AG04449 (cell line): ENCODE measurements around the gene SEMA6C.

Source experiments
- CTCF ChIA-PET: fragments of 350-600 bp; formaldehyde crosslinking; extraction: SDS; loops from one replicate; lab custom pipeline; 2021; ENCODE audit warnings: antibody characterized with exemption; lab: Yijun Ruan, JAX
- POLR2A ChIA-PET: fragments of 400-600, 350-600 bp; formaldehyde crosslinking; extraction: SDS; loops from one replicate; lab custom pipeline; 2020; ENCODE audit warnings: antibody characterized with exemption, inconsistent platforms; lab: Yijun Ruan, JAX
- DNase-seq: peaks from one replicate; pipeline ENCODE4 v3.0.0-alpha.2; 2010; ENCODE audit warnings: low read depth, low spot score
- H3K4me3 ChIP-seq: 2 replicates; pipeline ENCODE4 v1.5.1; 2011; ENCODE audit warnings: low read depth, mild to moderate bottlenecking, control low read depth, low read length
- TF ChIP-seq, protein P1 (sequence below): IDR thresholded peaks from one replicate; pipeline ENCODE4 v1.5.1; 2011; ENCODE audit warnings: mild to moderate bottlenecking, moderate library complexity, low read length, control low read depth, inconsistent platforms; ENCODE audit not compliant: insufficient read depth; ENCODE audit errors: missing control alignments

Gene SEMA6C

DNA sequence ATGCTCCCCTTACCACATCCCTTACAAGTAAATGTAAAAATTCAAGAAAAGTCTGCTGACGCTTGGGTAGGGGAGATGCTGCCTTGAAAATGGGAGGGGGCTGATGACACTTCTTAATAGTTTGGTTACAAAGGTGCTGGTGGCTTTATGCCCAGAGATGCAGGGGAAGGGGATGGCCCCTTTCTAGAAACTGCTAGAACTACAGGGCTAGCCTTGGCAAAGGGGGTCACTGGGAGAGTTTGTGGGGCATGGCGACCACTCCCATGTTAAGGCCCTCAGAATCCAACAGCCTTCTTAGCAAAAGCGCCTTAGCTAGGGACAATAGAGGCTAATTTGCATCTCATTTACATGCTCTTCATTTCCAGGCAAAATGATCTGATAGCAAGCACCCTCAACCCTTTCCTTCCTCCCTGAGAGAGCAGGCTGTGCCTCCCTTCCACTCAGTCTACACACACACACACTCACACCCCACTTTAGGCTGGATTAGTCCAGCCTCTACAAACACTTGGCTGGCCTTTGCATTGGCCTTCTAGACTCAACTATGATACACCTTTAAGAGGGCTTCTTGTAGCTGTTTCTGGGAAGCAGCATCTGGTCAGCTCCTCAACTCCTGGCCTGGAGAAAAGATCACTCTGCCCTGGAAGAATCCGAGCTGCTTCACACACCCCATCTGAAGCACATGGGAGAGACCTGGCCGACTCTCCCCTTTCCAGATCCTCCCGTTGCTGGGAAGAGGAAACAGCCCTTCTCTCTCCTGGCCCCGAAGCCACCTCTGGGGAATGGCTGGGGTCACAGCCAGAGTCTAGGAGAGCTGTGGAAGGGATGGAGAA lies 1.7 kb downstream of the SEMA6C start:
- H3K4me3 ChIP-seq: peak overlapping the region; percentile 80
- TF ChIP-seq, protein P1, sequence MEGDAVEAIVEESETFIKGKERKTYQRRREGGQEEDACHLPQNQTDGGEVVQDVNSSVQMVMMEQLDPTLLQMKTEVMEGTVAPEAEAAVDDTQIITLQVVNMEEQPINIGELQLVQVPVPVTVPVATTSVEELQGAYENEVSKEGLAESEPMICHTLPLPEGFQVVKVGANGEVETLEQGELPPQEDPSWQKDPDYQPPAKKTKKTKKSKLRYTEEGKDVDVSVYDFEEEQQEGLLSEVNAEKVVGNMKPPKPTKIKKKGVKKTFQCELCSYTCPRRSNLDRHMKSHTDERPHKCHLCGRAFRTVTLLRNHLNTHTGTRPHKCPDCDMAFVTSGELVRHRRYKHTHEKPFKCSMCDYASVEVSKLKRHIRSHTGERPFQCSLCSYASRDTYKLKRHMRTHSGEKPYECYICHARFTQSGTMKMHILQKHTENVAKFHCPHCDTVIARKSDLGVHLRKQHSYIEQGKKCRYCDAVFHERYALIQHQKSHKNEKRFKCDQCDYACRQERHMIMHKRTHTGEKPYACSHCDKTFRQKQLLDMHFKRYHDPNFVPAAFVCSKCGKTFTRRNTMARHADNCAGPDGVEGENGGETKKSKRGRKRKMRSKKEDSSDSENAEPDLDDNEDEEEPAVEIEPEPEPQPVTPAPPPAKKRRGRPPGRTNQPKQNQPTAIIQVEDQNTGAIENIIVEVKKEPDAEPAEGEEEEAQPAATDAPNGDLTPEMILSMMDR: no peak
- DNase-seq: no peak
- ChIA-PET CTCF (interaction anchor here (0.7 to 3.9 kb wide), 4 partner anchors 9 to 45 kb away, joined by 3 to 22 read pairs (median 6); no protein-coding TSS in a partner anchor), POLR2A (interaction anchor here (0.5 kb wide), 1 partner anchor 38 kb away, joined by 3 read pairs; no protein-coding TSS in a partner anchor)

DNA sequence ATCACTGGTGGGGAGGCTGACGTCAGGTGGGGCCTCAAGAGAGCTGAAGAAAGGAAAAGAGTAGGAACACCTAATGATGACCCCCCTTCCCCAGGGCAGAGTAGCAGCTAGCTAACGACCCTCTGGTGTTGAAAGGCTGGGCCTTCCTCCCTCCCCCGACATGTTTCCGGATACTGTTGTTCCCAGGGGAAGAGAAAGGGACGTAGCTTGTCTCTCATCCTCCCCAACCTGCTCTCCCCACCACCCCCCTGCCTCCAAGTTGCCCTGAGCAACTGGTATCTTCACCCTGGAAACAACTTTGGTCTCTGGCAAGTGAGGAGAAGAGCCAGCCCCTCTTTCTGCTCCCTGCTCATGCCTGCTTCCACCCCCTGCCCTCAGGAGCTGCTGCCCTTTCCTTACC lies 2.4 kb downstream of the SEMA6C start:
- ChIA-PET POLR2A (no interaction called here), CTCF (interaction anchor here (1.0 to 3.9 kb wide), 2 partner anchors 12 to 45 kb away, joined by 8 to 22 read pairs; partner anchors contain the start of gene TNFAIP8L2)
- DNase-seq: no peak
- TF ChIP-seq, protein P1: no peak
- H3K4me3 ChIP-seq: no peak overlapping the region

GRCh38 chr1:151143057-151143435 lies 3.4 kb downstream of the SEMA6C start:
- TF ChIP-seq, protein P1: no peak
- CTCF ChIA-PET: interaction anchor here (1.0 to 3.9 kb wide), 3 partner anchors 9 to 44 kb away, joined by 4 to 22 read pairs (median 8); partner anchors contain the start of gene TNFAIP8L2
- no peak overlapping the region for H3K4me3 ChIP-seq
- DNase-seq: no peak
- POLR2A ChIA-PET: interaction anchor here (0.7 kb wide), 1 partner anchor 9 kb away, joined by 3 read pairs; no protein-coding TSS in a partner anchor

GRCh38 chr1:151142411-151143056 lies 3.9 kb downstream of the SEMA6C start:
- TF ChIP-seq, protein P1: no peak
- H3K4me3 ChIP-seq: no peak overlapping the region
- DNase-seq: no peak
- CTCF ChIA-PET: interaction anchor here (1.1 to 3.9 kb wide), 4 partner anchors 8 to 43 kb away, joined by 3 to 22 read pairs (median 6); partner anchors contain the start of gene TNFAIP8L2
- POLR2A ChIA-PET: interaction anchor here (1.9 kb wide), 1 partner anchor 11 kb away, joined by 4 read pairs; no protein-coding TSS in a partner anchor

- TF ChIP-seq, protein P1: no peak
- no peak overlapping the region for H3K4me3 ChIP-seq
- ChIA-PET POLR2A (no interaction called here), CTCF (no interaction called here)
- DNase-seq: no peak
Observed at GRCh38 chr1:151137789-151138188, 8.6 kb downstream of the SEMA6C start.
